Vagina (tissue), 2 donors: ENCODE results near the gene RGMB. TPM values are rescaled to one million over a fixed set of nuclear protein-coding genes. Genes with fewer than 3 reads are reported as not detected.
A peak's percentile ranks its signal among the peaks of the same experiment; 100 is the strongest.

Source experiments
- DNase-seq, 2 donors: peaks; one replicate each; pipeline ENCODE4 v3.0.0-alpha.2; 2017; ENCODE audit errors: extremely low spot score in 2 of 2
- H3K27ac ChIP-seq: fragments of 200-600 bp; sonication (generic); one replicate; pipeline ENCODE4 v1.5.1; 2019
- H3K27me3 ChIP-seq: fragments of 200-600 bp; sonication (generic); one replicate; pipeline ENCODE4 v1.5.1; 2019
- H3K36me3 ChIP-seq, 2 donors: fragments of 200-600 bp; sonication (generic); one replicate each; pipeline ENCODE4 v1.5.1; 2017 to 2019
- H3K4me1 ChIP-seq: fragments of 200-600 bp; sonication (generic); one replicate; pipeline ENCODE4 v1.5.1; 2019
- H3K4me3 ChIP-seq, 2 donors: fragments of 200-600 bp; sonication (generic); 1 replicate in 1 of 2; 2 replicates in 1 of 2; pipeline ENCODE4 v1.5.1; 2016 to 2019
- H3K9me3 ChIP-seq: fragments of 200-600 bp; sonication (generic); one replicate; pipeline ENCODE4 v1.5.1; 2019
- CTCF ChIP-seq, 3 experiments: fragments of 450-650 bp in 2 of 3; fragments of 200-600 bp in 1 of 3; sonication (generic) in 1 of 3; IDR thresholded peaks; one replicate each; pipeline ENCODE4 v1.5.1; 2017 to 2019; ENCODE audit warnings: antibody characterized with exemption in 3 of 3, mild to moderate bottlenecking in 2 of 3, moderate library complexity in 2 of 3
- POLR2A ChIP-seq, 2 donors: fragments of 450-650 bp; IDR thresholded peaks; one replicate each; pipeline ENCODE4 v1.6.1; 2017; ENCODE audit warnings: antibody characterized with exemption in 2 of 2, mild to moderate bottlenecking in 2 of 2, moderate library complexity in 2 of 2
- POLR2AphosphoS5 ChIP-seq, 2 donors: sonication (generic); formaldehyde crosslinking; IDR thresholded peaks; one replicate each; pipeline ENCODE4 v1.9.0; 2017; ENCODE audit warnings: antibody characterized with exemption in 2 of 2, mild to moderate bottlenecking in 2 of 2, low read depth in 1 of 2; ENCODE audit not compliant: insufficient read depth in 1 of 2
- intact Hi-C: fragments of 100-400 bp; cut with DNase I; formaldehyde crosslinking; loops from one replicate; pipeline ENCODE4 v1.15.1; 2023
- total RNA-seq: library from RNA; depleted of rRNA; stranded (reverse); fragments of >200 nt; gene quantifications from one replicate; pipeline ENCODE4 v1.2.3, GENCODE V29; 2016

RGMB gene
- 39.0 TPM for total RNA-seq

GRCh38 chr5:98773464-98774191 is at the start of gene RGMB:
TSS of gene RGMB (plus strand) at chr5:98773663. CDS start at chr5:98774071, 408 bp downstream.
- no peaks in the 10 kb centered on the region for H3K36me3 ChIP-seq
- H3K9me3 ChIP-seq: no peaks in the 10 kb centered on the region
- H3K27me3 ChIP-seq: no peaks in the 10 kb centered on the region
- peaks cover 56% of the 10 kb centered on the region for H3K4me1 ChIP-seq
- peak in 1 of 2 donors; percentile 99 for DNase-seq
- peak within 1 kb of the TSS; percentile 95 for H3K27ac ChIP-seq
- TF ChIP-seq POLR2AphosphoS5 (IDR thresholded peaks at IDR 0.05; ENCODE audit: insufficient read depth in 1 of 2, low read depth in 1 of 2) (peak in 1 of 2 donors; percentile 79), CTCF (IDR thresholded peaks at IDR 0.05) (no peak), POLR2A (IDR thresholded peaks at IDR 0.05) (peak in 1 of 2 donors; percentile 89)
- intact Hi-C loops: loop anchor here (10.0 kb wide), 2 partner anchors 151 to 339 kb away; partner anchors contain the start of gene CHD1
- H3K4me3 ChIP-seq: peak within 1 kb of the TSS; percentile 80 to 86

GRCh38 chr5:98726258-98726657 is 47.2 kb upstream of the RGMB start:
- no peak for DNase-seq
- no peak overlapping the region for H3K27ac ChIP-seq
- no peak overlapping the region for H3K4me3 ChIP-seq
- no peaks in the 10 kb centered on the region for H3K27me3 ChIP-seq
- H3K4me1 ChIP-seq: no peaks in the 10 kb centered on the region
- TF ChIP-seq POLR2A (IDR thresholded peaks at IDR 0.05): no peak
- TF ChIP-seq POLR2AphosphoS5 (IDR thresholded peaks at IDR 0.05; ENCODE audit: insufficient read depth in 1 of 2, low read depth in 1 of 2): no peak
- no peak for TF ChIP-seq CTCF (IDR thresholded peaks at IDR 0.05)
- H3K36me3 ChIP-seq: no peaks in the 10 kb centered on the region
- H3K9me3 ChIP-seq: no peaks in the 10 kb centered on the region
- intact Hi-C loops: no loop called here

GRCh38 chr5:98727686-98728085 is 45.8 kb upstream of the RGMB start:
- TF ChIP-seq POLR2AphosphoS5 (IDR thresholded peaks at IDR 0.05; ENCODE audit: insufficient read depth in 1 of 2, low read depth in 1 of 2): no peak
- TF ChIP-seq CTCF (IDR thresholded peaks at IDR 0.05): no peak
- no peak for TF ChIP-seq POLR2A (IDR thresholded peaks at IDR 0.05)
- H3K4me1 ChIP-seq: no peaks in the 10 kb centered on the region
- no peak for DNase-seq
- H3K4me3 ChIP-seq: no peak overlapping the region
- no peaks in the 10 kb centered on the region for H3K36me3 ChIP-seq
- H3K9me3 ChIP-seq: no peaks in the 10 kb centered on the region
- H3K27me3 ChIP-seq: no peaks in the 10 kb centered on the region
- intact Hi-C loops: no loop called here
- H3K27ac ChIP-seq: no peak overlapping the region

GRCh38 chr5:98734646-98735045 is 38.8 kb upstream of the RGMB start:
- intact Hi-C loops: no loop called here

More at GRCh38 chr5:98734646-98735045, 38.8 kb upstream of the RGMB start:
- H3K4me1 ChIP-seq: no peaks in the 10 kb centered on the region
- no peak overlapping the region for H3K27ac ChIP-seq
- H3K27me3 ChIP-seq: no peaks in the 10 kb centered on the region
- DNase-seq: no peak
- TF ChIP-seq POLR2AphosphoS5 (IDR thresholded peaks at IDR 0.05; ENCODE audit: insufficient read depth in 1 of 2, low read depth in 1 of 2) (no peak), CTCF (IDR thresholded peaks at IDR 0.05) (no peak), POLR2A (IDR thresholded peaks at IDR 0.05) (no peak)
- no peaks in the 10 kb centered on the region for H3K36me3 ChIP-seq
- no peaks in the 10 kb centered on the region for H3K9me3 ChIP-seq
- no peak overlapping the region for H3K4me3 ChIP-seq
